ENCODE results near the gene CDH12. TPM values are rescaled to one million over a fixed set of nuclear protein-coding genes. Genes with fewer than 3 reads are reported as not detected.
"Not testable (repeated sequence)": the region's sequence is repeated elsewhere in the genome, so short reads cannot be mapped to it uniquely, and the experiment has no call there.

The CDH12 gene
- total RNA-seq, 1 donor from 2014 or later = not detected

- DNase-seq (ENCODE audit: low spot score) (no peak), ATAC-seq (no peak)
Observed at GRCh38 chr5:22480305-22480704, 372.8 kb downstream of the CDH12 start.

GRCh38 chr5:22473886-22474285 lies 379.3 kb downstream of the CDH12 start:
- DNase-seq (ENCODE audit: low spot score) = no peak
- no peak for ATAC-seq

GRCh38 chr5:22471154-22471553 lies 382.0 kb downstream of the CDH12 start:
- no peak for ATAC-seq

GRCh38 chr5:22470408-22470807 lies 382.7 kb downstream of the CDH12 start:
- ATAC-seq (no peak), DNase-seq (ENCODE audit: low spot score) (no peak)

More at GRCh38 chr5:22471154-22471553, 382.0 kb downstream of the CDH12 start:
- DNase-seq (ENCODE audit: low spot score) = no peak

GRCh38 chr5:22465616-22466015 lies 387.5 kb downstream of the CDH12 start:
- DNase-seq (ENCODE audit: low spot score) (no peak), ATAC-seq (no peak)

GRCh38 chr5:22465177-22465576 lies 388.0 kb downstream of the CDH12 start:
- ATAC-seq (no peak), DNase-seq (ENCODE audit: low spot score) (no peak)

GRCh38 chr5:22460189-22460588 lies 393.0 kb downstream of the CDH12 start:
- DNase-seq (ENCODE audit: low spot score) = no peak
- ATAC-seq = no peak

- DNase-seq (ENCODE audit: low spot score) (no peak), ATAC-seq (no peak)
Observed at GRCh38 chr5:22432905-22433304, 420.2 kb downstream of the CDH12 start.

- no peak for ATAC-seq
- DNase-seq (ENCODE audit: low spot score) = no peak
Observed at GRCh38 chr5:22431840-22432239, 421.3 kb downstream of the CDH12 start.

- DNase-seq (ENCODE audit: low spot score) = no peak
- no peak for ATAC-seq
Observed at GRCh38 chr5:22431406-22431805, 421.7 kb downstream of the CDH12 start.

- ATAC-seq = no peak
Observed at GRCh38 chr5:22411554-22412349, 441.4 kb downstream of the CDH12 start.

GRCh38 chr5:22391956-22392355 lies 461.2 kb downstream of the CDH12 start:
- ATAC-seq (no peak), DNase-seq (ENCODE audit: low spot score) (no peak)

More at GRCh38 chr5:22411554-22412349, 441.4 kb downstream of the CDH12 start:
- DNase-seq (ENCODE audit: low spot score) = no peak

- DNase-seq (ENCODE audit: low spot score) (no peak), ATAC-seq (no peak)
Observed at GRCh38 chr5:22390888-22391287, 462.3 kb downstream of the CDH12 start.

GRCh38 chr5:22372826-22373660 lies 480.1 kb downstream of the CDH12 start:
- no peak for DNase-seq (ENCODE audit: low spot score)
- ATAC-seq = no peak

GRCh38 chr5:22372376-22372775 lies 480.8 kb downstream of the CDH12 start:
- ATAC-seq (no peak), DNase-seq (ENCODE audit: low spot score) (no peak)

- DNase-seq (ENCODE audit: low spot score) (no peak), ATAC-seq (no peak)
Observed at GRCh38 chr5:22354956-22355355, 498.2 kb downstream of the CDH12 start.

GRCh38 chr5:22352493-22352892 lies 500.7 kb downstream of the CDH12 start:
- no peak for DNase-seq (ENCODE audit: low spot score)
- ATAC-seq = no peak

- no peak for DNase-seq (ENCODE audit: low spot score)
- no peak for ATAC-seq
Observed at GRCh38 chr5:22351178-22351577, 502.0 kb downstream of the CDH12 start.

- ATAC-seq (no peak), DNase-seq (ENCODE audit: low spot score) (no peak)
Observed at GRCh38 chr5:22348027-22348426, 505.1 kb downstream of the CDH12 start.

GRCh38 chr5:22344000-22344399 lies 509.1 kb downstream of the CDH12 start:
- DNase-seq (ENCODE audit: low spot score) (no peak), ATAC-seq (no peak)

- ATAC-seq (no peak), DNase-seq (ENCODE audit: low spot score) (no peak)
Observed at GRCh38 chr5:22341406-22341805, 511.7 kb downstream of the CDH12 start.

- DNase-seq (ENCODE audit: low spot score); ATAC-seq: not testable (repeated sequence)
Observed at GRCh38 chr5:22332949-22333348, 520.2 kb downstream of the CDH12 start.
